K562 (cell line): Measurements from ENCODE around the gene GANAB.

Experiments
- BHLHE40 ChIP-seq: IDR thresholded peaks from 2 replicates; pipeline ENCODE4 v1.6.1; 2011; ENCODE audit warnings: low read length, improper control_type of control experiment
- KLF6 ChIP-seq: fragments of 250-450 bp; sonication (Bioruptor Pico); IDR thresholded peaks from 2 replicates; pipeline ENCODE4 v1.4.0; 2020; ENCODE audit warnings: mild to moderate bottlenecking, moderate library complexity, borderline replicate concordance
- NBN ChIP-seq: fragments of 450-650 bp; IDR thresholded peaks from 2 replicates; pipeline ENCODE4 v1.6.1; 2016; ENCODE audit warnings: low read depth, mild to moderate bottlenecking
- POLR2A ChIP-seq: fragments of 450-650 bp; conservative IDR thresholded peaks from 2 replicates; pipeline ENCODE4 v1.6.1; 2016
- RAD21 ChIP-seq, 2 experiments: fragments of 250-450 bp in 1 of 2; fragments of 450-650 bp in 1 of 2; sonication (Bioruptor Pico) in 1 of 2; formaldehyde crosslinking in 1 of 2; IDR thresholded peaks in 1 of 2; conservative IDR thresholded peaks in 1 of 2; 2 replicates each; pipeline versions ENCODE4 v1.4.0 to v1.8.0; 2020 to 2022; ENCODE audit warnings: mild to moderate bottlenecking in 2 of 2, moderate library complexity in 1 of 2
- SIN3A ChIP-seq, 2 experiments: fragments of 150-350 bp in 1 of 2; IDR thresholded peaks; 2 replicates each; pipeline ENCODE4 v1.6.1; 2011 to 2016; ENCODE audit warnings: borderline replicate concordance in 2 of 2, low read depth in 2 of 2, low read length in 2 of 2, mild to moderate bottlenecking in 2 of 2, moderate library complexity in 2 of 2; ENCODE audit not compliant: control insufficient read depth in 1 of 2
- TAF1 ChIP-seq: IDR thresholded peaks from 2 replicates; pipeline ENCODE4 v1.6.1; 2011; ENCODE audit warnings: mild to moderate bottlenecking, low read length, moderate library complexity; ENCODE audit not compliant: insufficient read depth, control insufficient read depth, severe bottlenecking; ENCODE audit errors: extremely low read depth
- YY1 ChIP-seq, 3 experiments: IDR thresholded peaks; 2 replicates each; pipeline ENCODE4 v1.6.1; 2011; ENCODE audit warnings: low read length in 2 of 3, mild to moderate bottlenecking in 2 of 3, moderate library complexity in 2 of 3, borderline replicate concordance in 1 of 3, control low read depth in 1 of 3, low read depth in 1 of 3; ENCODE audit not compliant: insufficient read depth in 3 of 3, insufficient replicate concordance in 2 of 3, control insufficient read depth in 1 of 3, insufficient read length in 1 of 3; ENCODE audit errors: extremely low read depth in 1 of 3
- ZNF224 ChIP-seq: sonication (generic); formaldehyde crosslinking; IDR thresholded peaks from 2 replicates; pipeline ENCODE4 v1.8.0; 2022; ENCODE audit warnings: mild to moderate bottlenecking, missing genetic modification reagents
- ZNF785 ChIP-seq: fragments of 250-450 bp; sonication (Bioruptor Pico); IDR thresholded peaks from 2 replicates; pipeline ENCODE4 v1.4.0; 2020; ENCODE audit warnings: mild to moderate bottlenecking
- TF ChIP-seq, protein P1 (sequence below), 3 experiments: IDR thresholded peaks in 2 of 3; conservative IDR thresholded peaks in 1 of 3; 2 replicates each; pipeline ENCODE4 v1.5.1; 2011 to 2012; ENCODE audit warnings: low read length in 3 of 3, mild to moderate bottlenecking in 3 of 3, control low read depth in 2 of 3, improper control_type of control experiment in 1 of 3, inconsistent platforms in 1 of 3, low read depth in 1 of 3, mixed read lengths in 1 of 3, moderate library complexity in 1 of 3; ENCODE audit not compliant: insufficient read depth in 2 of 3
- TF ChIP-seq, protein P2 (sequence below): sonication (generic); formaldehyde crosslinking; IDR thresholded peaks from 2 replicates; pipeline ENCODE4 v1.4.0; 2020; ENCODE audit warnings: mild to moderate bottlenecking, missing genetic modification reagents
- TF ChIP-seq, protein P3 (sequence below): fragments of 250-450 bp; sonication (Bioruptor Pico); IDR thresholded peaks from 2 replicates; pipeline ENCODE4 v1.8.0; 2021; ENCODE audit warnings: mild to moderate bottlenecking, moderate library complexity

DNA sequence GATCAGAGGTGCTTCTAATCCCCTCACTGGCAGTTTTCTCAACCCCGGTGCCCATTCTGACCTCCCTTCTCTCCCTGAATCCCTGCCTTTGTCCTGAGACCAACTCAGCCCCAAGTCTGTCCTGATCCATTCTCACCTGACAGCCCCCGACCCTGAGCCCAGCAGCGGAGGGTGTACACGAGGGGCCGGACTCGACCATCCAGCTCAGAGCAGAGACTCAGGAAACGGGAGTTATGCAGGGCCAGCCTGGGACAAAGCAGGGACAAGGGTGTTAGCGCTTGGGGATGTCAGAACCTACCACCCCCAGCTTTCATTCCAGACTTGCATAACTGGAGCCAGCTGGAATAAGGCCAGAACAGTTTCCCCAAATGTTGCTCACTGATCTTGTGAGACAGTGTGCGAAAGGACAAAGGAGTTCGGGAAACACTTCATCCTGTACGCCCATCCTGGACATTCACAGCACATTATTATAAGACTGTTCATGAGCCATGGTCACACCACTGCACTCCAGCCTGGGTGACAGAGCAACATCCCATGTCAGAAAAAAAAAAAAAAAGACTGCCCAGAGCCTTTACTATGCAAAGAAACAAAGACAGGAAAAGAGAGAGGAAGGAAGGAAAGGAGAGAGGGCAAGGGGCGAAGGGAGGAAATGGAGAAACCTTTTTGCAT lies 69.2 kb downstream of the GANAB start:
- TF ChIP-seq, protein P1, sequence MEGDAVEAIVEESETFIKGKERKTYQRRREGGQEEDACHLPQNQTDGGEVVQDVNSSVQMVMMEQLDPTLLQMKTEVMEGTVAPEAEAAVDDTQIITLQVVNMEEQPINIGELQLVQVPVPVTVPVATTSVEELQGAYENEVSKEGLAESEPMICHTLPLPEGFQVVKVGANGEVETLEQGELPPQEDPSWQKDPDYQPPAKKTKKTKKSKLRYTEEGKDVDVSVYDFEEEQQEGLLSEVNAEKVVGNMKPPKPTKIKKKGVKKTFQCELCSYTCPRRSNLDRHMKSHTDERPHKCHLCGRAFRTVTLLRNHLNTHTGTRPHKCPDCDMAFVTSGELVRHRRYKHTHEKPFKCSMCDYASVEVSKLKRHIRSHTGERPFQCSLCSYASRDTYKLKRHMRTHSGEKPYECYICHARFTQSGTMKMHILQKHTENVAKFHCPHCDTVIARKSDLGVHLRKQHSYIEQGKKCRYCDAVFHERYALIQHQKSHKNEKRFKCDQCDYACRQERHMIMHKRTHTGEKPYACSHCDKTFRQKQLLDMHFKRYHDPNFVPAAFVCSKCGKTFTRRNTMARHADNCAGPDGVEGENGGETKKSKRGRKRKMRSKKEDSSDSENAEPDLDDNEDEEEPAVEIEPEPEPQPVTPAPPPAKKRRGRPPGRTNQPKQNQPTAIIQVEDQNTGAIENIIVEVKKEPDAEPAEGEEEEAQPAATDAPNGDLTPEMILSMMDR (IDR thresholded peaks at IDR 0.05 in 2 of 3, conservative IDR thresholded peaks at IDR 0.05 in 1 of 3; ENCODE audit: insufficient read depth in 2 of 3, low read depth in 1 of 3, low read length in 3 of 3): no peak
- TF ChIP-seq TAF1: no peak
- no peak for TF ChIP-seq YY1 (IDR thresholded peaks at IDR 0.05; ENCODE audit: borderline replicate concordance in 1 of 3, control insufficient read depth in 1 of 3, extremely low read depth in 1 of 3, insufficient read depth in 3 of 3, insufficient read length in 1 of 3, insufficient replicate concordance in 2 of 3, low read depth in 1 of 3, low read length in 2 of 3)
- TF ChIP-seq KLF6 (CRISPR knock-in tag): no peak
- TF ChIP-seq, protein P2, sequence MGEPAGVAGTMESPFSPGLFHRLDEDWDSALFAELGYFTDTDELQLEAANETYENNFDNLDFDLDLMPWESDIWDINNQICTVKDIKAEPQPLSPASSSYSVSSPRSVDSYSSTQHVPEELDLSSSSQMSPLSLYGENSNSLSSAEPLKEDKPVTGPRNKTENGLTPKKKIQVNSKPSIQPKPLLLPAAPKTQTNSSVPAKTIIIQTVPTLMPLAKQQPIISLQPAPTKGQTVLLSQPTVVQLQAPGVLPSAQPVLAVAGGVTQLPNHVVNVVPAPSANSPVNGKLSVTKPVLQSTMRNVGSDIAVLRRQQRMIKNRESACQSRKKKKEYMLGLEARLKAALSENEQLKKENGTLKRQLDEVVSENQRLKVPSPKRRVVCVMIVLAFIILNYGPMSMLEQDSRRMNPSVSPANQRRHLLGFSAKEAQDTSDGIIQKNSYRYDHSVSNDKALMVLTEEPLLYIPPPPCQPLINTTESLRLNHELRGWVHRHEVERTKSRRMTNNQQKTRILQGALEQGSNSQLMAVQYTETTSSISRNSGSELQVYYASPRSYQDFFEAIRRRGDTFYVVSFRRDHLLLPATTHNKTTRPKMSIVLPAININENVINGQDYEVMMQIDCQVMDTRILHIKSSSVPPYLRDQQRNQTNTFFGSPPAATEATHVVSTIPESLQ (CRISPR knock-in tag): no peak
- no peak for TF ChIP-seq SIN3A (IDR thresholded peaks at IDR 0.05; ENCODE audit: borderline replicate concordance in 2 of 2, control insufficient read depth in 1 of 2, low read depth in 2 of 2, low read length in 2 of 2)
- no peak for TF ChIP-seq ZNF224
- TF ChIP-seq, protein P3, sequence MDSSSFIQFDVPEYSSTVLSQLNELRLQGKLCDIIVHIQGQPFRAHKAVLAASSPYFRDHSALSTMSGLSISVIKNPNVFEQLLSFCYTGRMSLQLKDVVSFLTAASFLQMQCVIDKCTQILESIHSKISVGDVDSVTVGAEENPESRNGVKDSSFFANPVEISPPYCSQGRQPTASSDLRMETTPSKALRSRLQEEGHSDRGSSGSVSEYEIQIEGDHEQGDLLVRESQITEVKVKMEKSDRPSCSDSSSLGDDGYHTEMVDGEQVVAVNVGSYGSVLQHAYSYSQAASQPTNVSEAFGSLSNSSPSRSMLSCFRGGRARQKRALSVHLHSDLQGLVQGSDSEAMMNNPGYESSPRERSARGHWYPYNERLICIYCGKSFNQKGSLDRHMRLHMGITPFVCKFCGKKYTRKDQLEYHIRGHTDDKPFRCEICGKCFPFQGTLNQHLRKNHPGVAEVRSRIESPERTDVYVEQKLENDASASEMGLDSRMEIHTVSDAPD (CRISPR knock-in tag): no peak
- no peak for TF ChIP-seq ZNF785 (CRISPR knock-in tag)
- TF ChIP-seq BHLHE40: no peak
- no peak for TF ChIP-seq POLR2A
- no peak for TF ChIP-seq NBN
- no peak for TF ChIP-seq RAD21 (CRISPR knock-in tag; conservative IDR thresholded peaks at IDR 0.05 in 1 of 2, IDR thresholded peaks at IDR 0.05 in 1 of 2)
